ENCODE measurements around the gene RNF41. TPM values are rescaled to one million over a fixed set of nuclear protein-coding genes. Genes with fewer than 3 reads are reported as not detected.

Gene RNF41
- total and polyA plus RNA-seq, 2 donors (not counting 3 experiments of a cell fraction or from before 2014, with no cell fraction given) = 88.3 to 203 TPM

- no peaks in the 10 kb centered on the region for H4K20me1 ChIP-seq (replicated peaks; ENCODE audit: control insufficient read depth, extremely low read depth, insufficient read depth, low read length)
- H3K4me1 ChIP-seq (ENCODE audit: control insufficient read depth, extremely low read depth, insufficient read depth, low read length) = peaks cover 18% of the 10 kb centered on the region
- H3K4me3 ChIP-seq (replicated peaks in 1 of 3; ENCODE audit: insufficient read depth in 1 of 3, low read depth in 1 of 3, low read length in 3 of 3) = no peak overlapping the region
- no peaks in the 10 kb centered on the region for H3K9me3 ChIP-seq (replicated peaks; ENCODE audit: control insufficient read depth, insufficient read depth, low read length)
- ChIA-PET CTCF (no interaction called here), POLR2A (no interaction called here)
- no TSS peak for BruUV-seq (replicated peaks)
- dilution Hi-C loops (cut with MboI; ENCODE audit: extremely low pct_ligation_motif_present, low sequenced_read_pairs) = no loop called here
- no peaks in the 10 kb centered on the region for H3K27me3 ChIP-seq (ENCODE audit: control insufficient read depth in 2 of 2, insufficient read depth in 2 of 2, low read length in 2 of 2)
- no peak for TF ChIP-seq POLR2A (IDR thresholded peaks at IDR 0.05; ENCODE audit: low read depth, low read length)
- TF ChIP-seq GATA2 (IDR thresholded peaks at IDR 0.05; ENCODE audit: insufficient read depth, insufficient read length, low read depth, low read length) = no peak
- TF ChIP-seq MYC (IDR thresholded peaks at IDR 0.05; ENCODE audit: low read depth, low read length) = no peak
- TF ChIP-seq FOS (IDR thresholded peaks at IDR 0.05; ENCODE audit: borderline replicate concordance, insufficient read depth, low read length) = no peak
- no peak for TF ChIP-seq JUN (IDR thresholded peaks at IDR 0.05; ENCODE audit: borderline replicate concordance, insufficient read depth, insufficient read length, low read depth)
- TF ChIP-seq POLR2AphosphoS5 (IDR thresholded peaks at IDR 0.05; ENCODE audit: insufficient read depth, low read depth, low read length) = no peak
- no peak for TF ChIP-seq MAX (IDR thresholded peaks at IDR 0.05; ENCODE audit: insufficient read depth, insufficient read length)
- TF ChIP-seq EZH2 (IDR thresholded peaks at IDR 0.05; ENCODE audit: borderline replicate concordance, low read depth, low read length, severe bottlenecking) = no peak
- TF ChIP-seq CTCF (IDR thresholded peaks at IDR 0.05; ENCODE audit: extremely low read depth in 1 of 2, insufficient read depth in 1 of 2, low read depth in 1 of 2, low read length in 2 of 2) = no peak
- H3K9me1 ChIP-seq (replicated peaks; ENCODE audit: control insufficient read depth, extremely low read depth, insufficient read depth, low read length) = no peaks in the 10 kb centered on the region
- FAIRE-seq (no peak), DNase-seq (ENCODE audit: low read depth, low spot score) (no peak)
- peaks cover 26% of the 10 kb centered on the region for H3K79me2 ChIP-seq (ENCODE audit: control insufficient read depth, insufficient read depth, low read length)
- H3K36me3 ChIP-seq (ENCODE audit: control insufficient read depth in 2 of 2, extremely low read depth in 1 of 2, insufficient read depth in 2 of 2, low read length in 2 of 2) = peaks cover 6% of the 10 kb centered on the region in 2 experiments
- H3K9ac ChIP-seq (replicated peaks; ENCODE audit: extremely low read depth, insufficient read depth, low read length) = no peak overlapping the region
- intact Hi-C loops (cut with micrococcal nuclease) = no loop called here
- no peak overlapping the region for H3K4me2 ChIP-seq (ENCODE audit: insufficient read depth, low read length)
- H3K27ac ChIP-seq (ENCODE audit: insufficient read depth, low read depth, low read length) = no peak overlapping the region
- no peak overlapping the region for H2AFZ ChIP-seq (ENCODE audit: low read depth, low read length)
Measured at GRCh38 chr12:56260380-56260779, 38.7 kb upstream of the RNF41 start.

Data from endothelial cell of umbilical vein (primary cell).